Fibroblast of mammary gland (primary cell): Measurements from ENCODE around the gene FBLL1.
"Not testable (repeated sequence)": the region's sequence is repeated elsewhere in the genome, so short reads cannot be mapped to it uniquely, and the experiment has no call there.

Experiments
- DNase-seq: peaks from one replicate; pipeline ENCODE4 v3.0.0-alpha.2; 2010; ENCODE audit warnings: low read depth
- H3K4me3 ChIP-seq: 2 replicates; pipeline ENCODE4 v1.5.1; 2011; ENCODE audit warnings: low read depth, mild to moderate bottlenecking, low read length, moderate library complexity; ENCODE audit not compliant: control insufficient read depth
- CTCF ChIP-seq: conservative IDR thresholded peaks from 2 replicates; pipeline ENCODE4 v1.5.1; 2011; ENCODE audit warnings: low read depth, low read length, inconsistent platforms; ENCODE audit not compliant: control insufficient read depth, insufficient read depth

The FBLL1 gene

GRCh38 chr5:168530621-168531150 is 1.6 kb downstream of the FBLL1 start:
- no peak overlapping the region for H3K4me3 ChIP-seq
- peak; percentile 22 for DNase-seq
- no peak for TF ChIP-seq CTCF

- DNase-seq = no peak
- TF ChIP-seq CTCF = no peak
- H3K4me3 ChIP-seq = no peak overlapping the region
Observed at GRCh38 chr5:168531191-168531590, 2.1 kb downstream of the FBLL1 start.

GRCh38 chr5:168531987-168532864 is 3.1 kb downstream of the FBLL1 start:
- TF ChIP-seq CTCF = no peak
- no peak for DNase-seq

GRCh38 chr5:168534351-168534750 is 5.2 kb downstream of the FBLL1 start:
- not testable (repeated sequence) for DNase-seq, H3K4me3 ChIP-seq

More at GRCh38 chr5:168531987-168532864, 3.1 kb downstream of the FBLL1 start:
- H3K4me3 ChIP-seq = no peak overlapping the region

- no peak overlapping the region for H3K4me3 ChIP-seq
- DNase-seq = no peak
- TF ChIP-seq CTCF = no peak
Observed at GRCh38 chr5:168537176-168537575, 8.1 kb downstream of the FBLL1 start.

- no peak overlapping the region for H3K4me3 ChIP-seq
- no peak for DNase-seq
- TF ChIP-seq CTCF = no peak
Observed at GRCh38 chr5:168549554-168549953, 20.4 kb downstream of the FBLL1 start.

- TF ChIP-seq CTCF = no peak
- DNase-seq = no peak
- H3K4me3 ChIP-seq = no peak overlapping the region
Observed at GRCh38 chr5:168550656-168551055, 21.6 kb downstream of the FBLL1 start.
